GM19351 (cell line): ENCODE measurements around the gene NRN1L.
"Not testable (repeated sequence)": the region's sequence is repeated elsewhere in the genome, so short reads cannot be mapped to it uniquely, and the experiment has no call there.

Experiments
- ATAC-seq: cut with Tn5 transposase; IDR thresholded peaks from one replicate; pipeline ENCODE4 v1.9.1; 2021; ENCODE audit warnings: mild to moderate bottlenecking, moderate library complexity; ENCODE audit not compliant: unreplicated experiment

The NRN1L gene

GRCh38 chr16:67860589-67861398, 23.9 kb upstream of the NRN1L start:
- ATAC-seq = no peak

GRCh38 chr16:67861877-67862276, 22.8 kb upstream of the NRN1L start:
- no peak for ATAC-seq

GRCh38 chr16:67862623-67863583, 21.8 kb upstream of the NRN1L start:
- ATAC-seq = no peak

GRCh38 chr16:67864044-67864443, 20.6 kb upstream of the NRN1L start:
- ATAC-seq = not testable (repeated sequence)

GRCh38 chr16:67864594-67864993, 20.1 kb upstream of the NRN1L start:
- ATAC-seq = no peak

GRCh38 chr16:67865318-67865717, 19.4 kb upstream of the NRN1L start:
- ATAC-seq = no peak

GRCh38 chr16:67868290-67868689, 16.4 kb upstream of the NRN1L start:
- ATAC-seq = no peak

GRCh38 chr16:67869653-67870052, 15.0 kb upstream of the NRN1L start:
- ATAC-seq = no peak

GRCh38 chr16:67871256-67871655, 13.4 kb upstream of the NRN1L start:
- no peak for ATAC-seq

- ATAC-seq = no peak
These were observed 12.5 kb upstream of the NRN1L start for GRCh38 chr16:67872131-67872630.

- peak; percentile 81 for ATAC-seq
These were observed 11.9 kb upstream of the NRN1L start, which contains the start of gene EDC4 for GRCh38 chr16:67872631-67873434. Gene EDC4, plus strand, starts transcription at chr16:67873052. Its CDS starts 210 bp downstream, at chr16:67873262.

- ATAC-seq = peak; percentile 25
These were observed 11.0 kb upstream of the NRN1L start for GRCh38 chr16:67873435-67874370.

GRCh38 chr16:67874372-67874771, 10.3 kb upstream of the NRN1L start:
- ATAC-seq = no peak

GRCh38 chr16:67877064-67877463, 7.6 kb upstream of the NRN1L start:
- ATAC-seq = no peak

- ATAC-seq = no peak
These were observed 6.5 kb upstream of the NRN1L start for GRCh38 chr16:67878232-67878631.

GRCh38 chr16:67878846-67879245, 5.8 kb upstream of the NRN1L start:
- ATAC-seq = no peak

- ATAC-seq = no peak
These were observed 5.2 kb upstream of the NRN1L start for GRCh38 chr16:67879462-67879861.

GRCh38 chr16:67879936-67880335, 4.7 kb upstream of the NRN1L start:
- ATAC-seq = no peak

GRCh38 chr16:67880584-67880983, 4.1 kb upstream of the NRN1L start:
- no peak for ATAC-seq
